ENCODE results near the gene IFIH1.
A peak's percentile ranks its signal among the peaks of the same experiment; 100 is the strongest.

Gene IFIH1

GRCh38 chr2:162308747-162309503, 9.6 kb downstream of the IFIH1 start:
- no peak for DNase-seq

- no peak for DNase-seq
Measured at GRCh38 chr2:162305901-162306300, 12.6 kb downstream of the IFIH1 start.

- DNase-seq: no peak
Measured at GRCh38 chr2:162301877-162302276, 16.6 kb downstream of the IFIH1 start.

GRCh38 chr2:162301151-162301804, 17.2 kb downstream of the IFIH1 start:
- DNase-seq: peak in 1 of 2 experiments; percentile 78

GRCh38 chr2:162300266-162300665, 18.2 kb downstream of the IFIH1 start:
- no peak for DNase-seq

GRCh38 chr2:162298669-162299335, 19.7 kb downstream of the IFIH1 start:
- DNase-seq: no peak

GRCh38 chr2:162297925-162298552, 20.4 kb downstream of the IFIH1 start:
- DNase-seq: peak; percentile 71 to 84

GRCh38 chr2:162295009-162295408, 23.5 kb downstream of the IFIH1 start:
- no peak for DNase-seq

- DNase-seq: no peak
Measured at GRCh38 chr2:162293122-162293786, 25.2 kb downstream of the IFIH1 start.

GRCh38 chr2:162291748-162292147, 26.7 kb downstream of the IFIH1 start:
- no peak for DNase-seq

GRCh38 chr2:162282765-162283425, 35.6 kb downstream of the IFIH1 start:
- no peak for DNase-seq

GRCh38 chr2:162280654-162281053, 37.8 kb downstream of the IFIH1 start:
- no peak for DNase-seq

GRCh38 chr2:162277381-162277780, 41.1 kb downstream of the IFIH1 start:
- DNase-seq: no peak

- no peak for DNase-seq
Measured at GRCh38 chr2:162267996-162268395, 50.5 kb downstream of the IFIH1 start.

GRCh38 chr2:162267496-162267895, 51.0 kb downstream of the IFIH1 start:
- DNase-seq: no peak

GRCh38 chr2:162266460-162266760, 52.1 kb downstream of the IFIH1 start:
- DNase-seq: no peak

GRCh38 chr2:162265666-162266459, 52.6 kb downstream of the IFIH1 start:
- no peak for DNase-seq

- DNase-seq: no peak
Measured at GRCh38 chr2:162261032-162261945, 57.2 kb downstream of the IFIH1 start.

- DNase-seq: no peak
Measured at GRCh38 chr2:162258686-162259085, 59.8 kb downstream of the IFIH1 start.

GRCh38 chr2:162258169-162258568, 60.3 kb downstream of the IFIH1 start:
- no peak for DNase-seq

- no peak for DNase-seq
Measured at GRCh38 chr2:162257425-162257824, 61.1 kb downstream of the IFIH1 start.

Data from NCI-H526 (cell line).